Gastrocnemius medialis (tissue), 4 donors: ENCODE results near the gene AFAP1L2. TPM values are rescaled to one million over a fixed set of nuclear protein-coding genes. Genes with fewer than 3 reads are reported as not detected.

Experiments
- ATAC-seq, 2 donors: fragments of 150-250 bp; one replicate each; pipeline ENCODE4 v1.9.1; 2016
- DNase-seq, 2 donors: peaks; one replicate each; pipeline ENCODE4 v3.0.0-alpha.2; 2019
- H3K27ac ChIP-seq, 4 donors: fragments of 200-600 bp; sonication (generic); 1 replicate in 1 of 4; 2 replicates in 3 of 4; pipeline ENCODE4 v1.5.1; 2016 to 2018; ENCODE audit warnings: mild to moderate bottlenecking in 2 of 4, moderate library complexity in 1 of 4
- H3K27me3 ChIP-seq, 3 donors: fragments of 200-600 bp; sonication (generic) in 2 of 3; 1 replicate in 1 of 3; 2 replicates in 2 of 3; pipeline versions ENCODE4 v1.5.1 to v1.6.0; 2016 to 2019; ENCODE audit warnings: mild to moderate bottlenecking in 1 of 3, moderate library complexity in 1 of 3
- H3K36me3 ChIP-seq, 2 donors: fragments of 200-600 bp; sonication (generic) in 1 of 2; one replicate each; pipeline ENCODE4 v1.5.1; 2017 to 2018
- H3K4me1 ChIP-seq, 2 donors: fragments of 200-600 bp; sonication (generic) in 1 of 2; one replicate each; pipeline ENCODE4 v1.5.1; 2016 to 2017; ENCODE audit warnings: mild to moderate bottlenecking in 2 of 2
- H3K4me3 ChIP-seq, 4 donors: fragments of 200-600 bp; sonication (generic) in 3 of 4; 1 replicate in 1 of 4; 2 replicates in 3 of 4; pipeline ENCODE4 v1.5.1; 2016 to 2019; ENCODE audit warnings: mild to moderate bottlenecking in 2 of 4
- H3K9me3 ChIP-seq, 3 donors: fragments of 200-600 bp; sonication (generic) in 2 of 3; 1 replicate in 1 of 3; 2 replicates in 2 of 3; pipeline ENCODE4 v1.5.1; 2016 to 2019
- CTCF ChIP-seq, 5 experiments: fragments of 450-650 bp in 3 of 5; fragments of 200-600 bp in 2 of 5; sonication (generic) in 2 of 5; IDR thresholded peaks in 4 of 5; conservative IDR thresholded peaks in 1 of 5; 1 replicate in 4 of 5; 2 replicates in 1 of 5; pipeline ENCODE4 v1.5.1; 2016 to 2019; ENCODE audit warnings: antibody characterized with exemption in 5 of 5, mild to moderate bottlenecking in 3 of 5, moderate library complexity in 3 of 5
- POLR2A ChIP-seq, 2 donors: fragments of 450-650 bp; IDR thresholded peaks; one replicate each; pipeline ENCODE4 v1.6.1; 2017; ENCODE audit warnings: antibody characterized with exemption in 2 of 2, mild to moderate bottlenecking in 2 of 2, moderate library complexity in 2 of 2
- in situ Hi-C, 4 donors: fragments of 200-750 bp; cut with MboI; loops; one replicate each; pipeline versions ENCODE4 v1.15.0 to v1.8.0; 2017; ENCODE audit warnings: low sequenced_read_pairs in 4 of 4
- intact Hi-C: fragments of 100-400 bp; cut with DNase I; formaldehyde crosslinking; loops from one replicate; pipeline ENCODE4 v1.15.1; 2023; ENCODE audit warnings: low total_unique reads
- total RNA-seq, 4 donors: library from RNA; depleted of rRNA; stranded (reverse); fragments of >200 nt; gene quantifications; one replicate each; pipeline versions ENCODE4 v1.1.0 to v1.2.3, GENCODE V29; 2016

The AFAP1L2 gene
- total RNA-seq, 4 donors from 2014 or later = 1.3 to 3.5 (median 2.1) TPM

DNA sequence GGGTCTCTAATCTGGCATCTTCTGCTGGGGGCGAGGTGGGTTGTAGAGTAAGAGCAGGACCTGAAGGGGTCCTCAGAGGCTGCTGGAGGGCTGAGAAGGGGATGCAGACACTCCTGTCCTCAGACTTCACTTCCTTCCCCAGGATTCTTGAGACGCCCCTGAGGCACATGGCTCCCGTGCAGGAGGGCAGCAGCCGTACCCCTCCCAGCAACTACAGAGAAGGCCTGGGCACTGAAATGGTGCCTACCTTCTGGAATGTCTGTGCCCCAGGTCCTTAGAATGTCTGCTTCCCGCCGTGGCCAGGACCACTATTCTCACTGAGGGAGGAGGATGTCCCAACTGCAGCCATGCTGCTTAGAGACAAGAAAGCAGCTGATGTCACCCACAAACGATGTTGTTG, 113.2 kb downstream of the AFAP1L2 start:
- intact Hi-C loops (no loop called here), in situ Hi-C loops (no loop called here)
- TF ChIP-seq CTCF (IDR thresholded peaks at IDR 0.05 in 4 of 5, conservative IDR thresholded peaks at IDR 0.05 in 1 of 5) (no peak), POLR2A (IDR thresholded peaks at IDR 0.05) (no peak)
- Histone ChIP-seq H3K9me3 (peaks cover 0 to 7% (median 0%) of the 10 kb centered on the region in 3 donors), H3K27ac (no peak overlapping the region), H3K4me1 (no peaks in the 10 kb centered on the region), H3K36me3 (peaks cover 0 to 8% of the 10 kb centered on the region in 2 donors), H3K27me3 (no peaks in the 10 kb centered on the region), H3K4me3 (no peak overlapping the region)
- DNase-seq (no peak), ATAC-seq (no peak)

DNA sequence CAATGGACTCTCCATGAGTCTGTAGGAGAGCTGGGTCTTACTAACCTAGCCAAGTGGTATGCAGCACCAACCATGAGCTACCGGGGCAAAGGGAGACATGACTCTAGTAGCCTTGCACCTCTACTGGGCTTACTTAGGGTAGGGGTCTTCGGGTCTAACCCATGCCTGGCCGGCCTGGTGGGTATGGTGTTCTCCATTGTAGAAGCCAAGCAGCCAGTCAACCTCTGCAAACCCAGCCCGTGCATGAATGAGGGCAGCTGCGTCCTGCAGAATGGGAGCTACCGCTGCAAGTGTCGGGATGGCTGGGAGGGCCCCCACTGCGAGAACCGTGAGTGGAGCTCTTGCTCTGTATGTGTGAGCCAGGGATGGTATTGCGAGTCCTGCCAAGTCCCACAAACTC, 114.3 kb downstream of the AFAP1L2 start:
- H3K36me3 ChIP-seq = no peaks in the 10 kb centered on the region
- intact Hi-C loops = no loop called here

DNA sequence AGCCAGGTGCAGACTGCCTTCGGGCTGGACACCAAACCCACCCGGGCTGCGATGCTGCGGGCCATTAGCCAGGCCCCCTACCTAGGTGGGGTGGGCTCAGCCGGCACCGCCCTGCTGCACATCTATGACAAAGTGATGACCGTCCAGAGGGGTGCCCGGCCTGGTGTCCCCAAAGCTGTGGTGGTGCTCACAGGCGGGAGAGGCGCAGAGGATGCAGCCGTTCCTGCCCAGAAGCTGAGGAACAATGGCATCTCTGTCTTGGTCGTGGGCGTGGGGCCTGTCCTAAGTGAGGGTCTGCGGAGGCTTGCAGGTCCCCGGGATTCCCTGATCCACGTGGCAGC, 115.2 kb downstream of the AFAP1L2 start:
- ATAC-seq = no peak

More for the DNA sequence above, 114.3 kb downstream of the AFAP1L2 start:
- H3K27me3 ChIP-seq = no peaks in the 10 kb centered on the region
- ATAC-seq = no peak
- H3K27ac ChIP-seq = no peak overlapping the region
- DNase-seq = no peak
- H3K4me1 ChIP-seq = no peaks in the 10 kb centered on the region
- in situ Hi-C loops = no loop called here
- TF ChIP-seq CTCF (IDR thresholded peaks at IDR 0.05 in 4 of 5, conservative IDR thresholded peaks at IDR 0.05 in 1 of 5) = no peak
- no peak for TF ChIP-seq POLR2A (IDR thresholded peaks at IDR 0.05)
- H3K4me3 ChIP-seq = no peak overlapping the region
- H3K9me3 ChIP-seq = no peaks in the 10 kb centered on the region

DNA sequence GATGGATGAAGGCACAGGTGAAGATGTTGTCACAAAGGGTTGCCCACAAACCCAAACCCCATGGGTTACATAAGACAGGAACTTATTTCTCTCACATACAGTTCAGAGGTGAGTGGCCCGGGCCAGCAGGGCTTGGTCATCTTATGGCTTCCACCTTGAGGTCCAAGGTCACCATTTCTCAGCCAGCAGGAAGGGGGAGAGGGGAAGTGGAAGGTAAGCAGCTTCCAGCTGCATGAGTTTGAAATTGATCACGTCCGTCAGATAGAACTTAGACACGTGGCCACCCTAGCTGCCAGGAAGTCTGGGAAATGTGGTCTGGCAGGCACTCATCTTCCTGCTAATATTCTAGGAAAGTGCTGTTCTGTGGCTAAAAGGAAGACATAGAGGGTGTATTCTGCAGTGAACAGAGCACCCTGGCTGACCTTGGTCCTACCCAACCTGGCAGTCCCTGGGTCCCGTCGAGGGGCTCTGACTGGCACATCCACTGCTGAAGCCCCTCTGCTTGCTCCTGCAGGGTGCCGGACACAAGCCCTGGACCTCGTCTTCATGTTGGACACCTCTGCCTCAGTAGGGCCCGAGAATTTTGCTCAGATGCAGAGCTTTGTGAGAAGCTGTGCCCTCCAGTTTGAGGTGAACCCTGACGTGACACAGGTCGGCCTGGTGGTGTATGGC, 115.7 kb downstream of the AFAP1L2 start:
- Histone ChIP-seq H3K4me3 (no peak overlapping the region), H3K36me3 (no peaks in the 10 kb centered on the region), H3K9me3 (no peaks in the 10 kb centered on the region), H3K27me3 (no peaks in the 10 kb centered on the region), H3K27ac (no peak overlapping the region), H3K4me1 (no peaks in the 10 kb centered on the region)
- TF ChIP-seq CTCF (IDR thresholded peaks at IDR 0.05 in 4 of 5, conservative IDR thresholded peaks at IDR 0.05 in 1 of 5) = no peak
- no peak for TF ChIP-seq POLR2A (IDR thresholded peaks at IDR 0.05)
- ATAC-seq = no peak
- DNase-seq = no peak
- in situ Hi-C loops = no loop called here
- intact Hi-C loops = no loop called here

More for the DNA sequence above, 115.2 kb downstream of the AFAP1L2 start:
- H3K4me1 ChIP-seq = no peaks in the 10 kb centered on the region
- intact Hi-C loops (no loop called here), in situ Hi-C loops (no loop called here)
- no peaks in the 10 kb centered on the region for H3K9me3 ChIP-seq
- H3K36me3 ChIP-seq = no peaks in the 10 kb centered on the region
- no peak for TF ChIP-seq CTCF (IDR thresholded peaks at IDR 0.05 in 4 of 5, conservative IDR thresholded peaks at IDR 0.05 in 1 of 5)
- no peak for TF ChIP-seq POLR2A (IDR thresholded peaks at IDR 0.05)
- no peaks in the 10 kb centered on the region for H3K27me3 ChIP-seq
- no peak overlapping the region for H3K27ac ChIP-seq
- no peak overlapping the region for H3K4me3 ChIP-seq
- no peak for DNase-seq

GRCh38 chr10:114286921-114287320, 117.4 kb downstream of the AFAP1L2 start:
- H3K27me3 ChIP-seq = no peaks in the 10 kb centered on the region
- no peaks in the 10 kb centered on the region for H3K4me1 ChIP-seq
- H3K27ac ChIP-seq = no peak overlapping the region
- ATAC-seq = no peak
- intact Hi-C loops (no loop called here), in situ Hi-C loops (no loop called here)
- TF ChIP-seq POLR2A (IDR thresholded peaks at IDR 0.05) = no peak
- TF ChIP-seq CTCF (IDR thresholded peaks at IDR 0.05 in 4 of 5, conservative IDR thresholded peaks at IDR 0.05 in 1 of 5) = no peak
- no peak for DNase-seq
- H3K9me3 ChIP-seq = no peaks in the 10 kb centered on the region
- no peaks in the 10 kb centered on the region for H3K36me3 ChIP-seq
- no peak overlapping the region for H3K4me3 ChIP-seq
